Erythroblast (primary cell): ENCODE results near the gene OR10P1.
"Not testable (repeated sequence)": the region's sequence is repeated elsewhere in the genome, so short reads cannot be mapped to it uniquely, and the experiment has no call there.

Experiments
- GATA1 ChIP-seq: IDR thresholded peaks from 2 replicates; pipeline ENCODE4 v1.6.1; 2011; ENCODE audit warnings: low read depth, mild to moderate bottlenecking, control low read depth, low read length, moderate library complexity
- POLR2A ChIP-seq: IDR thresholded peaks from 2 replicates; pipeline ENCODE4 v1.6.1; 2011; ENCODE audit warnings: mild to moderate bottlenecking, low read length

DNA sequence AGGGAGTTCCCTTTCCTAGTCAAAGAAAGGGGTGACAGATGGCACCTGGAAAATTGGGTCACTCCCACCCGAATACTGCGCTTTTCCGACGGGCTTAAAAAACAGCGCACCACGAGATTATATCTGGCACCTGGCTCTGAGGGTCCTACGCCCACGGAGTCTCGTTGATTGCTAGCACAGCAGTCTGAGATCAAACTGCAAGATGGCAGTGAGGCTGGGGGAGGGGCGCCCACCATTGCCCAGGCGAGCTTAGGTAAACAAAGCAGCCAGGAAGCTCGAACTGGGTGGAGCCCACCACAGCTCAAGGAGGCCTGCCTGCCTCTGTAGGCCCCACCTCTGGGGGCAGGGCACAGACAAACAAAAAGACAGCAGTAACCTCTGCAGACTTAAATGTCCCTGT is 46.5 kb upstream of the OR10P1 start:
- TF ChIP-seq POLR2A, GATA1: not testable (repeated sequence)
